HEK293T (cell line): ENCODE results near the gene MYO7A.

ENCODE experiments used
- CTCF ChIA-PET: fragments of 350-600 bp; formaldehyde crosslinking; extraction: SDS; loops from one replicate; lab custom pipeline; 2021; ENCODE audit warnings: antibody characterized with exemption, inconsistent platforms; lab: Yijun Ruan, JAX
- POLR2A ChIA-PET: fragments of 350-600 bp; formaldehyde crosslinking; extraction: SDS; loops from one replicate; lab custom pipeline; 2020; ENCODE audit warnings: antibody characterized with exemption, inconsistent platforms; lab: Yijun Ruan, JAX
- DNase-seq: peaks from one replicate; pipeline ENCODE4 v3.0.0; 2012; ENCODE audit warnings: mixed read lengths; ENCODE audit errors: extremely low spot score
- ARNT ChIP-seq: fragments of 450-650 bp; IDR thresholded peaks from 2 replicates; pipeline ENCODE4 v1.6.1; 2017; ENCODE audit warnings: mild to moderate bottlenecking
- BHLHE40 ChIP-seq: fragments of 450-650 bp; IDR thresholded peaks from 2 replicates; pipeline ENCODE4 v1.6.1; 2016; ENCODE audit warnings: mild to moderate bottlenecking, moderate library complexity, borderline replicate concordance
- CTBP1 ChIP-seq: fragments of 450-650 bp; IDR thresholded peaks from 2 replicates; pipeline ENCODE4 v1.6.1; 2016; ENCODE audit warnings: borderline replicate concordance
- ELF4 ChIP-seq: fragments of 450-650 bp; IDR thresholded peaks from 2 replicates; pipeline ENCODE4 v1.6.1; 2017; ENCODE audit warnings: antibody characterized with exemption
- FOXA1 ChIP-seq: fragments of 450-650 bp; IDR thresholded peaks from 2 replicates; pipeline ENCODE4 v1.6.1; 2016; ENCODE audit warnings: mild to moderate bottlenecking
- FOXK2 ChIP-seq: fragments of 450-650 bp; IDR thresholded peaks from 2 replicates; pipeline ENCODE4 v1.6.1; 2016; ENCODE audit warnings: mild to moderate bottlenecking
- FOXM1 ChIP-seq: fragments of 450-650 bp; IDR thresholded peaks from 2 replicates; pipeline ENCODE4 v1.6.1; 2017; ENCODE audit warnings: mild to moderate bottlenecking, borderline replicate concordance
- HDGF ChIP-seq: fragments of 450-650 bp; IDR thresholded peaks from 2 replicates; pipeline ENCODE4 v1.6.1; 2017; ENCODE audit warnings: antibody characterized with exemption, borderline replicate concordance
- L3MBTL2 ChIP-seq: fragments of 450-650 bp; conservative IDR thresholded peaks from 2 replicates; pipeline ENCODE4 v1.6.1; 2016; ENCODE audit warnings: mild to moderate bottlenecking
- LEF1 ChIP-seq: fragments of 450-650 bp; IDR thresholded peaks from 2 replicates; pipeline ENCODE4 v1.6.1; 2017; ENCODE audit warnings: mild to moderate bottlenecking, borderline replicate concordance
- NFRKB ChIP-seq: fragments of 450-650 bp; IDR thresholded peaks from 2 replicates; pipeline ENCODE4 v1.6.1; 2016; ENCODE audit warnings: mild to moderate bottlenecking, moderate library complexity
- SP1 ChIP-seq: fragments of 450-650 bp; IDR thresholded peaks from 2 replicates; pipeline ENCODE4 v1.6.1; 2017
- SUZ12 ChIP-seq: fragments of 450-650 bp; IDR thresholded peaks from 2 replicates; pipeline ENCODE4 v1.6.1; 2016; ENCODE audit warnings: mild to moderate bottlenecking
- TARDBP ChIP-seq: fragments of 450-650 bp; IDR thresholded peaks from 2 replicates; pipeline ENCODE4 v1.6.1; 2016
- ZNF384 ChIP-seq: fragments of 450-650 bp; IDR thresholded peaks from 2 replicates; pipeline ENCODE4 v1.6.1; 2016
- TF ChIP-seq, protein P1 (sequence below): fragments of 450-650 bp; IDR thresholded peaks from 2 replicates; pipeline ENCODE4 v1.6.1; 2016

The MYO7A gene

GRCh38 chr11:77130763-77131513, 2.9 kb downstream of the MYO7A start:
- ChIA-PET POLR2A (no interaction called here), CTCF (no interaction called here)
- TF ChIP-seq FOXK2, result no peak
- TF ChIP-seq ARNT, result no peak
- TF ChIP-seq CTBP1, result no peak
- TF ChIP-seq FOXM1, result no peak
- TF ChIP-seq NFRKB, result no peak
- no peak for DNase-seq

GRCh38 chr11:77131560-77131959, 3.5 kb downstream of the MYO7A start:
- TF ChIP-seq SP1 (no peak), FOXA1 (no peak), ELF4 (no peak), CTBP1 (no peak), BHLHE40 (no peak), HDGF (no peak), FOXK2 (no peak), SUZ12 (no peak), L3MBTL2 (no peak), LEF1 (no peak), ZNF384 (no peak), FOXM1 (no peak), TARDBP (no peak), NFRKB (no peak)
- TF ChIP-seq, protein P1, sequence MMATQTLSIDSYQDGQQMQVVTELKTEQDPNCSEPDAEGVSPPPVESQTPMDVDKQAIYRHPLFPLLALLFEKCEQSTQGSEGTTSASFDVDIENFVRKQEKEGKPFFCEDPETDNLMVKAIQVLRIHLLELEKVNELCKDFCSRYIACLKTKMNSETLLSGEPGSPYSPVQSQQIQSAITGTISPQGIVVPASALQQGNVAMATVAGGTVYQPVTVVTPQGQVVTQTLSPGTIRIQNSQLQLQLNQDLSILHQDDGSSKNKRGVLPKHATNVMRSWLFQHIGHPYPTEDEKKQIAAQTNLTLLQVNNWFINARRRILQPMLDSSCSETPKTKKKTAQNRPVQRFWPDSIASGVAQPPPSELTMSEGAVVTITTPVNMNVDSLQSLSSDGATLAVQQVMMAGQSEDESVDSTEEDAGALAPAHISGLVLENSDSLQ, result no peak
- no peak for DNase-seq
- POLR2A ChIA-PET, result no interaction called here
- CTCF ChIA-PET, result no interaction called here

DNA sequence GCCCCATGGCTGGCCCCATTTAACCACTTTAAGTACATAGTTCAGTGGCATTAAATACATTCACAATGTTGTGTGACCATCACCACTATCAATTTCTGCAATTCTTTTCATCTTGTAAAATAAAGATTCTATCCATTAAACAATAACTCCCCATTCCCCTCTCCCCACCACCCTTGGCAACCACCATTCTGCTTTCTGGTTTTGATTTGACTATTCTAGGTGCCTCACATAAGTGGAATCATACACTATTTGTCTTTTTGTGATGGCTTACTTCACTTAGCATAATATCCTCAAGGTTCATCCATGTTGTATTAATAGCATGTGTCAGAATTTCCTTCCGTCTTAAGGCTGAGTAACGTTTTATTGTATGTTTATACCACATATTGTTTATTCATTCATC, 7.0 kb downstream of the MYO7A start:
- CTCF ChIA-PET, result interaction anchor here (1.1 kb wide), 1 partner anchor 8 kb away, joined by 3 read pairs; no protein-coding TSS in a partner anchor
- TF ChIP-seq FOXM1 (no peak), L3MBTL2 (no peak), ARNT (no peak)
- POLR2A ChIA-PET, result no interaction called here
- DNase-seq, result no peak

GRCh38 chr11:77136074-77136473, 8.0 kb downstream of the MYO7A start:
- TF ChIP-seq LEF1, result no peak
- no peak for TF ChIP-seq BHLHE40
- TF ChIP-seq FOXK2, result no peak
- TF ChIP-seq, protein P1, result no peak
- no peak for TF ChIP-seq HDGF
- TF ChIP-seq TARDBP, result no peak
- TF ChIP-seq CTBP1, result no peak
- no peak for TF ChIP-seq L3MBTL2
- TF ChIP-seq NFRKB, result no peak
- TF ChIP-seq ELF4, result no peak
- TF ChIP-seq ZNF384, result no peak
- ChIA-PET CTCF (interaction anchor here (1.1 kb wide), 1 partner anchor 9 kb away, joined by 3 read pairs; no protein-coding TSS in a partner anchor), POLR2A (no interaction called here)
- DNase-seq, result no peak

- DNase-seq, result no peak
- no peak for TF ChIP-seq ELF4
- TF ChIP-seq ARNT, result no peak
- TF ChIP-seq SP1, result no peak
- no peak for TF ChIP-seq BHLHE40
- TF ChIP-seq FOXM1, result no peak
- TF ChIP-seq CTBP1, result no peak
- no peak for TF ChIP-seq L3MBTL2
- no peak for TF ChIP-seq HDGF
- no peak for TF ChIP-seq FOXK2
- ChIA-PET POLR2A (no interaction called here), CTCF (no interaction called here)
These were observed 8.9 kb downstream of the MYO7A start for GRCh38 chr11:77136784-77137420.

DNA sequence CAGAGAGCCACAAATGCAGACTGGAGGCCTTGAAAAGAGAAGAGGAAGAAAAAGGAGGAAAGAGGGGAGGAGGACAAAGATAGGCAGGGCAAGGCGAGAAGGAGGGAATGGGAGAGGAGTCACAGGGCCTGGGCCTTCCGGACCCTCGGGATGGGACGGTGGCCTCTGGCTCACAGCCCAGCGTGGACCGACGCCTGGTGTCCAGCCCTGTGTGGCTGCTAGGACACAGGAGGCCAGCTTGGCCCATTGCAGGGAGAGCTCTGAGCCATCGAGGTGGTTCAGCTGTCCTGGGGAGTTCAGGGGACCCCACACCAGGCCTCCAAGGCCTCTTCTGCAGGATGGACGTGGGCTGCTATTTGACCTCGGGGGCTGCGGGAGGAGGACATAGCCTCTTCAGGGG, 9.4 kb downstream of the MYO7A start:
- POLR2A ChIA-PET, result no interaction called here
- no peak for TF ChIP-seq FOXM1
- TF ChIP-seq ELF4, result no peak
- TF ChIP-seq BHLHE40, result no peak
- TF ChIP-seq LEF1, result no peak
- TF ChIP-seq SP1, result no peak
- no peak for TF ChIP-seq FOXK2
- TF ChIP-seq FOXA1, result no peak
- no peak for TF ChIP-seq NFRKB
- TF ChIP-seq SUZ12, result no peak
- TF ChIP-seq TARDBP, result no peak
- TF ChIP-seq, protein P1, result no peak
- no peak for TF ChIP-seq CTBP1
- TF ChIP-seq ZNF384, result no peak
- no peak for TF ChIP-seq ARNT
- no peak for TF ChIP-seq L3MBTL2
- no peak for TF ChIP-seq HDGF
- DNase-seq, result no peak
- CTCF ChIA-PET, result no interaction called here
